Esophagus muscularis mucosa (tissue), 3 donors: ENCODE results near the gene MRPS24.

Experiments
- POLR2AphosphoS5 ChIP-seq, 2 donors: sonication (generic); formaldehyde crosslinking; IDR thresholded peaks; one replicate each; pipeline ENCODE4 v1.6.1; 2017; ENCODE audit warnings: antibody characterized with exemption in 2 of 2
- TF ChIP-seq, protein P1 (sequence below), 3 experiments: fragments of 200-600 bp in 2 of 3; fragments of 450-650 bp in 1 of 3; sonication (generic) in 2 of 3; IDR thresholded peaks; one replicate each; pipeline ENCODE4 v1.5.1; 2017 to 2019; ENCODE audit warnings: antibody characterized with exemption in 3 of 3, mild to moderate bottlenecking in 2 of 3, moderate library complexity in 1 of 3

DNA sequence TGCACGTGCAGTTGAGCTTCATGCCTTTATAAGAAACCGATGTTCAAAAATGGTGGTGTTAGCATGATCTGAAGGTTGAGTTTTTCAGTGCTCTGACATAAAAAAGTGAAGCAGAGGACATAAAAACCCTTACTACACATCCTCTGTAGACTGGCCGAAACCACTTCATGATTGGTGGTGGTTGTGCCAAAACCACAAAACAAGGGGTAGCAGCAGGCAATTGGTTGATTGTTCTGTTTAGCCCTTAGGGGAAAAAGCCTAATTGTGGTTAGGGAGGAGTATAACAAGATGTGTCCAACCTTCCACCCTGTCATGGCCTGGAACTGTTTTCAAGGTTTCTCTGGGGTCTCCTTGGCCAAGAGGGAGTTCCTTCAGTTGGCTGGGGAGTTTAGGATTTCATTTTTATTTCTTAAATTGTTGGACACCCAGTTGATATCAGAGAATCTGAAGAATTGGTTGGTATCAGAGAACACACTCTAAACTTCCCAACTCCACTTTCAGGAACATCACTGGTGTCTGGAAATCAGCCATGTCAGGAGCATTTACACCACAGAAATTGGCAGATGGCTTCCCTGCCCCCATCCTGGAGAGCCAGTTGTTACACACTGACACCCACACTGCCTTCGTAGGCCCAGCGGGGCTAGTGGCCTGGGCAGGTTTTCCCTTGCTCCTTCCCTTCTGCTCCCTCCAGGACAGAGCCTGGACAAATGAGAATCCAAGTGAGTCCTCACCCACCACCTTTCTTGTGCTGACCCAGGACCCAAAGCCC lies 18.8 kb downstream of the MRPS24 start:
- TF ChIP-seq, protein P1, sequence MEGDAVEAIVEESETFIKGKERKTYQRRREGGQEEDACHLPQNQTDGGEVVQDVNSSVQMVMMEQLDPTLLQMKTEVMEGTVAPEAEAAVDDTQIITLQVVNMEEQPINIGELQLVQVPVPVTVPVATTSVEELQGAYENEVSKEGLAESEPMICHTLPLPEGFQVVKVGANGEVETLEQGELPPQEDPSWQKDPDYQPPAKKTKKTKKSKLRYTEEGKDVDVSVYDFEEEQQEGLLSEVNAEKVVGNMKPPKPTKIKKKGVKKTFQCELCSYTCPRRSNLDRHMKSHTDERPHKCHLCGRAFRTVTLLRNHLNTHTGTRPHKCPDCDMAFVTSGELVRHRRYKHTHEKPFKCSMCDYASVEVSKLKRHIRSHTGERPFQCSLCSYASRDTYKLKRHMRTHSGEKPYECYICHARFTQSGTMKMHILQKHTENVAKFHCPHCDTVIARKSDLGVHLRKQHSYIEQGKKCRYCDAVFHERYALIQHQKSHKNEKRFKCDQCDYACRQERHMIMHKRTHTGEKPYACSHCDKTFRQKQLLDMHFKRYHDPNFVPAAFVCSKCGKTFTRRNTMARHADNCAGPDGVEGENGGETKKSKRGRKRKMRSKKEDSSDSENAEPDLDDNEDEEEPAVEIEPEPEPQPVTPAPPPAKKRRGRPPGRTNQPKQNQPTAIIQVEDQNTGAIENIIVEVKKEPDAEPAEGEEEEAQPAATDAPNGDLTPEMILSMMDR (IDR thresholded peaks at IDR 0.05), result no peak
- TF ChIP-seq POLR2AphosphoS5 (IDR thresholded peaks at IDR 0.05), result no peak
